ENCODE results near the gene HIBADH. TPM values are rescaled to one million over a fixed set of nuclear protein-coding genes. Genes with fewer than 3 reads are reported as not detected.

The HIBADH gene
- total and polyA plus RNA-seq, 2 donors (not counting 3 experiments of a cell fraction or from before 2014, with no cell fraction given) = 22.6 to 30.5 TPM

GRCh38 chr7:27546610-27547009 lies 116.1 kb downstream of the HIBADH start:
- Histone ChIP-seq H3K36me3 (ENCODE audit: control insufficient read depth in 2 of 2, extremely low read depth in 1 of 2, insufficient read depth in 2 of 2, low read length in 2 of 2) (no peaks in the 10 kb centered on the region), H4K20me1 (replicated peaks; ENCODE audit: control insufficient read depth, extremely low read depth, insufficient read depth, low read length) (no peaks in the 10 kb centered on the region), H3K27ac (ENCODE audit: insufficient read depth, low read depth, low read length) (no peak overlapping the region), H2AFZ (ENCODE audit: low read depth, low read length) (no peak overlapping the region), H3K4me2 (ENCODE audit: insufficient read depth, low read length) (no peak overlapping the region), H3K4me1 (ENCODE audit: control insufficient read depth, extremely low read depth, insufficient read depth, low read length) (no peaks in the 10 kb centered on the region), H3K27me3 (ENCODE audit: control insufficient read depth in 2 of 2, insufficient read depth in 2 of 2, low read length in 2 of 2) (no peaks in the 10 kb centered on the region), H3K9ac (replicated peaks; ENCODE audit: extremely low read depth, insufficient read depth, low read length) (no peak overlapping the region), H3K9me3 (replicated peaks; ENCODE audit: control insufficient read depth, insufficient read depth, low read length) (no peaks in the 10 kb centered on the region), H3K4me3 (replicated peaks in 1 of 3; ENCODE audit: insufficient read depth in 1 of 3, low read depth in 1 of 3, low read length in 3 of 3) (no peak overlapping the region), H3K79me2 (ENCODE audit: control insufficient read depth, insufficient read depth, low read length) (no peaks in the 10 kb centered on the region), H3K9me1 (replicated peaks; ENCODE audit: control insufficient read depth, extremely low read depth, insufficient read depth, low read length) (no peaks in the 10 kb centered on the region)
- dilution Hi-C loops (cut with MboI; ENCODE audit: extremely low pct_ligation_motif_present, low sequenced_read_pairs) = no loop called here
- CTCF ChIA-PET = no interaction called here
- intact Hi-C loops (cut with micrococcal nuclease) = no loop called here
- no TSS peak for BruUV-seq (replicated peaks)
- DNase-seq (ENCODE audit: low read depth, low spot score) = no peak
- TF ChIP-seq CTCF (IDR thresholded peaks at IDR 0.05; ENCODE audit: extremely low read depth in 1 of 2, insufficient read depth in 1 of 2, low read depth in 1 of 2, low read length in 2 of 2) = no peak
- no peak for TF ChIP-seq MAX (IDR thresholded peaks at IDR 0.05; ENCODE audit: insufficient read depth, insufficient read length)
- TF ChIP-seq POLR2AphosphoS5 (IDR thresholded peaks at IDR 0.05; ENCODE audit: insufficient read depth, low read depth, low read length) = no peak
- no peak for TF ChIP-seq GATA2 (IDR thresholded peaks at IDR 0.05; ENCODE audit: insufficient read depth, insufficient read length, low read depth, low read length)
- TF ChIP-seq EZH2 (IDR thresholded peaks at IDR 0.05; ENCODE audit: borderline replicate concordance, low read depth, low read length, severe bottlenecking) = no peak
- TF ChIP-seq POLR2A (IDR thresholded peaks at IDR 0.05; ENCODE audit: low read depth, low read length) = no peak
- no peak for TF ChIP-seq MYC (IDR thresholded peaks at IDR 0.05; ENCODE audit: low read depth, low read length)
- no peak for TF ChIP-seq JUN (IDR thresholded peaks at IDR 0.05; ENCODE audit: borderline replicate concordance, insufficient read depth, insufficient read length, low read depth)
- no peak for TF ChIP-seq FOS (IDR thresholded peaks at IDR 0.05; ENCODE audit: borderline replicate concordance, insufficient read depth, low read length)
- no peak for FAIRE-seq
- POLR2A ChIA-PET = interaction anchor here (0.5 kb wide), 1 partner anchor 287 kb away, joined by 5 read pairs; no protein-coding TSS in a partner anchor

Data from endothelial cell of umbilical vein (primary cell).